Naive B cell (primary cell): Measurements from ENCODE around the gene CLIC5. TPM values are rescaled to one million over a fixed set of nuclear protein-coding genes. Genes with fewer than 3 reads are reported as not detected.

Source experiments
- ATAC-seq, 2 donors: fragments of 150-1000 bp; cut with Tn5 transposase; 2 replicates each; pipeline ENCODE4 v1.10.0; 2021; ENCODE audit warnings: low read depth in 2 of 2, mild to moderate bottlenecking in 2 of 2, moderate library complexity in 2 of 2
- DNase-seq: peaks from one replicate; pipeline ENCODE4 v3.0.0; 2022
- H3K27ac Mint-ChIP-seq, 6 donors: one replicate each; pipeline ENCODE4 v1.8.0; 2020 to 2022; ENCODE audit warnings: mild to moderate bottlenecking in 6 of 6, mixed read lengths in 6 of 6, moderate library complexity in 5 of 6, inconsistent platforms in 2 of 6
- H3K27me3 Mint-ChIP-seq, 3 donors: one replicate each; pipeline ENCODE4 v1.8.0; 2021 to 2022; ENCODE audit warnings: mixed read lengths in 3 of 3, mild to moderate bottlenecking in 1 of 3
- H3K36me3 Mint-ChIP-seq, 2 donors: one replicate each; pipeline ENCODE4 v1.8.0; 2020 to 2022; ENCODE audit warnings: mixed read lengths in 2 of 2, inconsistent platforms in 1 of 2, mild to moderate bottlenecking in 1 of 2
- H3K4me1 Mint-ChIP-seq, 3 donors: one replicate each; pipeline ENCODE4 v1.8.0; 2020 to 2022; ENCODE audit warnings: mixed read lengths in 3 of 3, inconsistent platforms in 1 of 3, mild to moderate bottlenecking in 1 of 3, moderate library complexity in 1 of 3
- H3K4me3 Mint-ChIP-seq, 8 donors: one replicate each; pipeline ENCODE4 v1.8.0; 2020 to 2022; ENCODE audit warnings: mild to moderate bottlenecking in 8 of 8, mixed read lengths in 8 of 8, moderate library complexity in 8 of 8, inconsistent platforms in 2 of 8
- H3K9me3 Mint-ChIP-seq, 7 donors: one replicate each; pipeline ENCODE4 v1.8.0; 2020 to 2022; ENCODE audit warnings: mixed read lengths in 7 of 7, mild to moderate bottlenecking in 5 of 7, inconsistent platforms in 2 of 7, moderate library complexity in 1 of 7
- polyA plus RNA-seq, 6 donors: library from polyadenylated mRNA; unstranded; fragments of 300-500 nt; fragmentation: Illumina TruSeq; gene quantifications; one replicate each; pipeline ENCODE4 v1.2.3, GENCODE V29; 2021; ENCODE audit warnings: low read depth in 6 of 6

The CLIC5 gene
- polyA plus RNA-seq, 6 donors from 2014 or later = 0.05 to 1.3 (median 0.13) TPM; not detected in 1

DNA sequence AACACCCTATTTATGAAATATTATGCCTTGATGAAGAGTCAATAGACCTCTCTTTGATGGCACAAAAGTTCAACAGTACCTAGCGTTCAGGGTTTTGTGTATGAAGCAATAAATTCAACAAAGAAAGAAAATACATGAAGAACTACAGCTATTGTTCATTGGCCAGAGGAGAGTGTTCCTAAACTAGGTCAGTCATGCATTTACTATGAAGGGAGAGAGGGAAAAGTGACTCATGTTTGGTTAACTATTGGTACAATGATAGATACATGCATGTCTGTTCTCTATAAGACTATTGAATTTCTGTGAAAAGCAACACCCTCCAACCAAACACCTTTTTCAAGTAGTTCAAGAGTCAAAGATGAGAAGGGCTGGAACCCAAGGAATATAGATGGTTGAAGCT, 50.7 kb downstream of the CLIC5 start:
- Mint-ChIP-seq H3K36me3 (peaks cover 0 to 5% of the 10 kb centered on the region in 2 donors), H3K27me3 (no peaks in the 10 kb centered on the region), H3K4me1 (peaks cover 0 to 3% (median 3%) of the 10 kb centered on the region in 3 donors), H3K27ac (no peak overlapping the region), H3K4me3 (no peak overlapping the region), H3K9me3 (peaks cover 0 to 4% (median 0%) of the 10 kb centered on the region in 7 donors)
- ATAC-seq (no peak), DNase-seq (no peak)

DNA sequence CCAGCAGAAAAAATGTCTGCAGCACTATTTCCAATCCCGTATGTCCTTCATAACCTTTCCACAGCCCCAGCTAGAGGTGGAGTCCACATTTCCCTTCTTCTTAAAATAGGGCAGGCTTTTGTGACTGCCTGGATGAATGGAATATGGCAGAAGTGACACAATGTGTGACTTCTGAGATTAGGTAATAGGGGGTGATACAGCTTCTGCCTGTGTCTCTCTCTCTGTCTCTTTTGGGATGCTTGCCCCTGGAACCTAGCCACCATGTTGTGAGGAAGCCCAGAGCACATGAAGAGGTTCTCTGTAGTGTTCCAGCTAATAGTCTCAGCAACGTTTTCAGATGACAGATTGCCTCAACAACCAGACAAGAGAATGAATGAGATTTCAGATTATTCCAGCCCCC, 51.4 kb downstream of the CLIC5 start:
- H3K27me3 Mint-ChIP-seq = no peaks in the 10 kb centered on the region
- H3K36me3 Mint-ChIP-seq = peaks cover 0 to 5% of the 10 kb centered on the region in 2 donors
- H3K4me1 Mint-ChIP-seq = no peaks in the 10 kb centered on the region
- peaks cover 0 to 4% (median 0%) of the 10 kb centered on the region in 7 donors for H3K9me3 Mint-ChIP-seq
- H3K27ac Mint-ChIP-seq = no peak overlapping the region
- ATAC-seq (no peak), DNase-seq (no peak)
- no peak overlapping the region for H3K4me3 Mint-ChIP-seq

GRCh38 chr6:45963896-45964295, 51.8 kb downstream of the CLIC5 start:
- peaks cover 0 to 5% of the 10 kb centered on the region in 2 donors for H3K36me3 Mint-ChIP-seq
- H3K27ac Mint-ChIP-seq = no peak overlapping the region
- DNase-seq = no peak
- H3K27me3 Mint-ChIP-seq = no peaks in the 10 kb centered on the region
- peaks cover 0 to 4% (median 0%) of the 10 kb centered on the region in 7 donors for H3K9me3 Mint-ChIP-seq
- no peaks in the 10 kb centered on the region for H3K4me1 Mint-ChIP-seq
- H3K4me3 Mint-ChIP-seq = no peak overlapping the region
- no peak for ATAC-seq

DNA sequence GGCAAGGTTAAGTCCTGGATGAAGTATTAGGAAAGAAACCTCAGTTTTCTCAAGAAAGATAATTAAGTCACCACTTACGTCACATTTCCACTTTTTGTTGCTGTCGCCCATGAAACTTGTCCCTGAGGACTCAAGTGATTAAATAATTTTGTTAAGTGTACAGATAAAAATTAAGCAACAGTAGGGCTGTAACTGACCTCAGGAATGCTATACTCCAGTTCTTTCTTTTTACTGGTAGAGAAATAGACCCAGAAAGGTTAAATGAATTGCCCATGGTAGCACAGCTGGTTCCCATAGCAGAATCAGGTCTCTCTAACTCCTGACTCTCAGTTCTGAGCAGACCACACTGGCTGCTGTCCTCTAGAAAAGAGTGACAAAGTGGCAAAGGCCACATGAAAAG, 54.5 kb downstream of the CLIC5 start:
- Mint-ChIP-seq H3K27me3 (peaks cover 0 to 8% (median 0%) of the 10 kb centered on the region in 3 donors), H3K4me1 (no peaks in the 10 kb centered on the region), H3K9me3 (peaks cover 0 to 4% (median 0%) of the 10 kb centered on the region in 7 donors), H3K36me3 (peaks cover 0 to 5% of the 10 kb centered on the region in 2 donors), H3K27ac (no peak overlapping the region), H3K4me3 (no peak overlapping the region)
- DNase-seq (no peak), ATAC-seq (no peak)

- Mint-ChIP-seq H3K4me3 (no peak overlapping the region), H3K27ac (no peak overlapping the region), H3K4me1 (no peaks in the 10 kb centered on the region), H3K36me3 (peaks cover 0 to 5% of the 10 kb centered on the region in 2 donors), H3K9me3 (peaks cover 0 to 4% (median 0%) of the 10 kb centered on the region in 7 donors), H3K27me3 (peaks cover 0 to 8% (median 0%) of the 10 kb centered on the region in 3 donors)
- ATAC-seq = no peak
- no peak for DNase-seq
These were observed 56.0 kb downstream of the CLIC5 start for GRCh38 chr6:45959534-45960145.

GRCh38 chr6:45956663-45957062, 59.0 kb downstream of the CLIC5 start:
- Mint-ChIP-seq H3K4me3 (no peak overlapping the region), H3K4me1 (no peaks in the 10 kb centered on the region), H3K27me3 (peaks cover 0 to 17% (median 5%) of the 10 kb centered on the region in 3 donors), H3K27ac (no peak overlapping the region), H3K36me3 (no peaks in the 10 kb centered on the region), H3K9me3 (no peaks in the 10 kb centered on the region)
- DNase-seq (no peak), ATAC-seq (no peak)

GRCh38 chr6:45956176-45956575, 59.5 kb downstream of the CLIC5 start:
- Mint-ChIP-seq H3K9me3 (peaks cover 0 to 3% (median 0%) of the 10 kb centered on the region in 7 donors), H3K27me3 (peaks cover 0 to 22% (median 9%) of the 10 kb centered on the region in 3 donors), H3K4me1 (no peaks in the 10 kb centered on the region), H3K27ac (no peak overlapping the region), H3K4me3 (no peak overlapping the region), H3K36me3 (no peaks in the 10 kb centered on the region)
- DNase-seq (no peak), ATAC-seq (no peak)

- ATAC-seq = no peak
These were observed 60.1 kb downstream of the CLIC5 start for GRCh38 chr6:45955597-45955996.

GRCh38 chr6:45952546-45952945, 63.1 kb downstream of the CLIC5 start:
- Mint-ChIP-seq H3K9me3 (peaks cover 0 to 3% (median 0%) of the 10 kb centered on the region in 7 donors), H3K4me1 (no peaks in the 10 kb centered on the region), H3K27ac (no peak overlapping the region), H3K27me3 (peaks cover 0 to 16% (median 11%) of the 10 kb centered on the region in 3 donors), H3K4me3 (no peak overlapping the region), H3K36me3 (no peaks in the 10 kb centered on the region)
- no peak for ATAC-seq
- DNase-seq = no peak

More at GRCh38 chr6:45955597-45955996, 60.1 kb downstream of the CLIC5 start:
- H3K4me1 Mint-ChIP-seq = no peaks in the 10 kb centered on the region
- peaks cover 0 to 3% (median 0%) of the 10 kb centered on the region in 7 donors for H3K9me3 Mint-ChIP-seq
- H3K36me3 Mint-ChIP-seq = no peaks in the 10 kb centered on the region
- H3K27ac Mint-ChIP-seq = no peak overlapping the region
- DNase-seq = no peak
- no peak overlapping the region for H3K4me3 Mint-ChIP-seq
- H3K27me3 Mint-ChIP-seq = peaks cover 0 to 24% (median 11%) of the 10 kb centered on the region in 3 donors

DNA sequence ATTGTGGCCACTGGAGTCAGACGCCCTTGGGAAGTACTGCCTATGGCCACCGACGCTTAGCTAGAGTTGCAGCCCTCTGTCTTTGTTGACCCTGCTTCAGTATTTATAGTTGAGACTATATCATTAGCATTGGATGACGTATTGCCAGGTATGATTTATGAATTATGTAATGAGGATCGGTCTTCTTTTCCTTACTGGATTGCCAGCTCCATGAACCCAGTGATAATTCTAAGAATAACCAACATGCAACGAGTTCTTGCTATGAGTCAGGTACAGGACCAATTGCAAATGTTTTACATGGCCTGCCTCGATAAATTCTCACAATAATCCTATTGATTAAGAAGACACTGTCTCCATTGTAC, 63.5 kb downstream of the CLIC5 start:
- ATAC-seq = no peak
- Mint-ChIP-seq H3K27me3 (peaks cover 0 to 16% (median 11%) of the 10 kb centered on the region in 3 donors), H3K36me3 (no peaks in the 10 kb centered on the region), H3K4me3 (no peak overlapping the region), H3K4me1 (no peaks in the 10 kb centered on the region), H3K9me3 (peaks cover 0 to 3% (median 0%) of the 10 kb centered on the region in 7 donors), H3K27ac (no peak overlapping the region)
- no peak for DNase-seq

DNA sequence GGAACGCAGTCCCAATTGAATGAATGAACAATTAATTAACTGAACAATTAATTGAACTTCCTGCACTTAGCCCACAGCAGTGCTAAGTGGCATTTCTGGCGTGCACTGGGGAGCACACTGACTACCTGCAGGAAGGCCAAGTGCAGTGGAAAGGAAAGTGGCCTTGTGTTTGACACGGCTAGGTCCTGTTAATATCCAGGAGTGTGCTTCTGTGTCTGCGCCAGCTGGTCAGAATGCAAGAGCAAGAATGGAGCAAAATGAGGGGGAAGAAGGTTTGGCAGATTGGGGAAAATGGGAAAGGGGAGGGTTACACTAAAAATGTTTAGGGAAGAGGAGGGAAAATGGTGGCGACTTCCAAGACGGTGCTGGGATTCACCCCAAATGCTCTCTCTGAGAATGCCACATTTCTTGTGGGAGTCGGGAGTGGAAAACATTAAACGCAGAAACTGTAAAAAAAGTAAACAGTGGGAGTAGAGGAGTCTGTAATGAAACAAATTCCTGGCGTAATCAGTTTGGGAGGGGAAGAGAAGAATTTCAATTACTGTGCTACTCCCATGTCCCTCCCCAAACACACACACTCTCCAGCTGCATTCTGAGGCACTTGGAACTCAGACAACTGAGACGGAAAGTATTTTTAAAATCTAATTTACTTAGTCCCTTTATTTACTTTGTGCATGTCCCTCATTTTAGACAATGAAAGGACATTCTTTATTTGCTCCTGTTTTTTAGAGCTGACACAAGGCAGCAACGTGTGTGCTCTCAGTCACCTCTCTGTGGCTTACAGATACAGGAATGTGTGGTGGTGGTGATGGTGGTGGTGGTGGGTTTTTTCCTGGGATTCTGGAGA, 64.1 kb downstream of the CLIC5 start:
- H3K9me3 Mint-ChIP-seq = peaks cover 0 to 3% (median 0%) of the 10 kb centered on the region in 7 donors
- no peak overlapping the region for H3K27ac Mint-ChIP-seq
- no peak for DNase-seq
- H3K36me3 Mint-ChIP-seq = no peaks in the 10 kb centered on the region
- no peak overlapping the region for H3K4me3 Mint-ChIP-seq
- ATAC-seq = no peak
- H3K27me3 Mint-ChIP-seq = peaks cover 0 to 16% (median 15%) of the 10 kb centered on the region in 3 donors
- H3K4me1 Mint-ChIP-seq = no peaks in the 10 kb centered on the region

- Mint-ChIP-seq H3K27me3 (peaks cover 0 to 16% (median 15%) of the 10 kb centered on the region in 3 donors), H3K27ac (no peak overlapping the region), H3K4me3 (no peak overlapping the region), H3K4me1 (no peaks in the 10 kb centered on the region), H3K9me3 (peaks cover 0 to 3% (median 0%) of the 10 kb centered on the region in 7 donors), H3K36me3 (no peaks in the 10 kb centered on the region)
- ATAC-seq = no peak
- no peak for DNase-seq
These were observed 66.4 kb downstream of the CLIC5 start for GRCh38 chr6:45949256-45949655.

GRCh38 chr6:45947807-45948206, 67.9 kb downstream of the CLIC5 start:
- no peaks in the 10 kb centered on the region for H3K36me3 Mint-ChIP-seq
- DNase-seq (no peak), ATAC-seq (no peak)
- peaks cover 0 to 3% (median 0%) of the 10 kb centered on the region in 7 donors for H3K9me3 Mint-ChIP-seq
- H3K27ac Mint-ChIP-seq = no peak overlapping the region
- no peaks in the 10 kb centered on the region for H3K4me1 Mint-ChIP-seq
- no peak overlapping the region for H3K4me3 Mint-ChIP-seq
- H3K27me3 Mint-ChIP-seq = peaks cover 0 to 9% (median 8%) of the 10 kb centered on the region in 3 donors

GRCh38 chr6:45946887-45947286, 68.8 kb downstream of the CLIC5 start:
- no peak for ATAC-seq

More at GRCh38 chr6:45946887-45947286, 68.8 kb downstream of the CLIC5 start:
- Mint-ChIP-seq H3K36me3 (no peaks in the 10 kb centered on the region), H3K9me3 (peaks cover 0 to 3% (median 0%) of the 10 kb centered on the region in 7 donors), H3K27me3 (peaks cover 0 to 9% (median 8%) of the 10 kb centered on the region in 3 donors), H3K27ac (peak overlapping the region in 1 of 6 donors; percentile 82), H3K4me1 (no peaks in the 10 kb centered on the region), H3K4me3 (no peak overlapping the region)
- no peak for DNase-seq
